AG04449 (cell line): ENCODE results near the gene HCK.

Source experiments
- CTCF ChIA-PET: fragments of 350-600 bp; formaldehyde crosslinking; extraction: SDS; loops from one replicate; lab custom pipeline; 2021; ENCODE audit warnings: antibody characterized with exemption; lab: Yijun Ruan, JAX
- POLR2A ChIA-PET: fragments of 400-600, 350-600 bp; formaldehyde crosslinking; extraction: SDS; loops from one replicate; lab custom pipeline; 2020; ENCODE audit warnings: antibody characterized with exemption, inconsistent platforms; lab: Yijun Ruan, JAX
- DNase-seq: peaks from one replicate; pipeline ENCODE4 v3.0.0-alpha.2; 2010; ENCODE audit warnings: low read depth, low spot score
- H3K4me3 ChIP-seq: 2 replicates; pipeline ENCODE4 v1.5.1; 2011; ENCODE audit warnings: low read depth, mild to moderate bottlenecking, control low read depth, low read length
- TF ChIP-seq, protein P1 (sequence below): IDR thresholded peaks from one replicate; pipeline ENCODE4 v1.5.1; 2011; ENCODE audit warnings: mild to moderate bottlenecking, moderate library complexity, low read length, control low read depth, inconsistent platforms; ENCODE audit not compliant: insufficient read depth; ENCODE audit errors: missing control alignments

HCK gene

DNA sequence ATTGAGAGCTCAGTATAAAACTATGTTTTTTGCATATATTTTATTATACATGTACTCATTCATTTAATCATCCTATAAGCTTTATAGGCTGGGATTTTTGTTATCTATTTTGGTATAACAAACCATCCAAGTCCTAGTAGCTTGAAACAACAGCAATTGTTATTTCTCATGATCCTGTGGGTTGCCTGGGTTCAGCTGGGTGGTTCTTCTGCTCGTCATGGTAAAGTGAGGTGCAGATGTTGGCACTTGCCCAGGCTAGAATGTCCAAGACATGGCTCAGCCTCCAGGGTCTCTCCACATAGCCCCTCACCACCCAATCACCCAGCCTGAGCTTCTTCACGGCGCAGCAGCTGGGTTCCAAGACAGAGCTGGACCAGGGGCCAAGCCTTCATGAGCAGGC lies 36.7 kb downstream of the HCK start:
- TF ChIP-seq, protein P1, sequence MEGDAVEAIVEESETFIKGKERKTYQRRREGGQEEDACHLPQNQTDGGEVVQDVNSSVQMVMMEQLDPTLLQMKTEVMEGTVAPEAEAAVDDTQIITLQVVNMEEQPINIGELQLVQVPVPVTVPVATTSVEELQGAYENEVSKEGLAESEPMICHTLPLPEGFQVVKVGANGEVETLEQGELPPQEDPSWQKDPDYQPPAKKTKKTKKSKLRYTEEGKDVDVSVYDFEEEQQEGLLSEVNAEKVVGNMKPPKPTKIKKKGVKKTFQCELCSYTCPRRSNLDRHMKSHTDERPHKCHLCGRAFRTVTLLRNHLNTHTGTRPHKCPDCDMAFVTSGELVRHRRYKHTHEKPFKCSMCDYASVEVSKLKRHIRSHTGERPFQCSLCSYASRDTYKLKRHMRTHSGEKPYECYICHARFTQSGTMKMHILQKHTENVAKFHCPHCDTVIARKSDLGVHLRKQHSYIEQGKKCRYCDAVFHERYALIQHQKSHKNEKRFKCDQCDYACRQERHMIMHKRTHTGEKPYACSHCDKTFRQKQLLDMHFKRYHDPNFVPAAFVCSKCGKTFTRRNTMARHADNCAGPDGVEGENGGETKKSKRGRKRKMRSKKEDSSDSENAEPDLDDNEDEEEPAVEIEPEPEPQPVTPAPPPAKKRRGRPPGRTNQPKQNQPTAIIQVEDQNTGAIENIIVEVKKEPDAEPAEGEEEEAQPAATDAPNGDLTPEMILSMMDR, result no peak
- POLR2A ChIA-PET, result no interaction called here
- no peak overlapping the region for H3K4me3 ChIP-seq
- no peak for DNase-seq
- CTCF ChIA-PET, result interaction anchor here (0.6 to 11.9 kb wide), 7 partner anchors 12 to 266 kb away, joined by 3 to 224 read pairs (median 15); no protein-coding TSS in a partner anchor

DNA sequence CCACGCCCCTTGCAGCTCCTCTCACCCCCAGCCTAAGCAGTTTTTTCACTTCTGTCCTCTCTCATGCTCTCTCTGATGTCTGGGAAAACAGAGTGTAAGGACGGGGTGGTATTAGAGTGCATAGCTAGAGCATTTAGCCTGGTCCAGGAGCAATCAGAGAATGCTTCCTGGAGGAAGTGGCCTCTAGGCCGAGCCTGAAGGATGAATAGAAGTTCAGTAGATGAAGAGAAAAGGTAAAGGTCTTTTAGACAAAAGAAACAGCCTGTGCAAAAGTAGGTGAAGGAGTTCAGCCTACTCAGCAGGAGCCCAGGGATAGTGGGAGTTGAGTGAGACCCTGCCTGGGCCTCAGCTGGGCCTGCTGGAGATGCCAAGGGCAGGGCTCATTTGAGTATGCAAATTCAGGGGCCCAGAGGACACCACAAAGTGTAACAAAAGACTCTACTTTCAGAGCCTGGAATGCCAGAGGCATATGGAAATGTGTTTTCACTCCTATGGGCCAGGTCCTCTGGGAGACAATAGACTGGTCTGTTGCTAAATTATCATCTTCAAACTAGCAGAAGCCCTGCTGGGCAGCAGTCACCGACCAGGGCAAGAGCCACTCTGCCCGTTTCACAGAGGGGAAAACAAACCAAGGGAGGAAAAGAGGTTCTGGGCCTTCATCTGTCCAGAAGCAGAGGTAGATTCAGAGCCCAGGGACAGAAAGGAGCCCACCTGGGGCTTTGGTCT lies 37.8 kb downstream of the HCK start:
- TF ChIP-seq, protein P1, result no peak
- POLR2A ChIA-PET, result no interaction called here
- no peak for DNase-seq
- H3K4me3 ChIP-seq, result no peak overlapping the region
- CTCF ChIA-PET, result interaction anchor here (0.6 to 11.9 kb wide), 10 partner anchors 11 to 267 kb away, joined by 3 to 224 read pairs (median 28); partner anchors contain the start of gene PDRG1

DNA sequence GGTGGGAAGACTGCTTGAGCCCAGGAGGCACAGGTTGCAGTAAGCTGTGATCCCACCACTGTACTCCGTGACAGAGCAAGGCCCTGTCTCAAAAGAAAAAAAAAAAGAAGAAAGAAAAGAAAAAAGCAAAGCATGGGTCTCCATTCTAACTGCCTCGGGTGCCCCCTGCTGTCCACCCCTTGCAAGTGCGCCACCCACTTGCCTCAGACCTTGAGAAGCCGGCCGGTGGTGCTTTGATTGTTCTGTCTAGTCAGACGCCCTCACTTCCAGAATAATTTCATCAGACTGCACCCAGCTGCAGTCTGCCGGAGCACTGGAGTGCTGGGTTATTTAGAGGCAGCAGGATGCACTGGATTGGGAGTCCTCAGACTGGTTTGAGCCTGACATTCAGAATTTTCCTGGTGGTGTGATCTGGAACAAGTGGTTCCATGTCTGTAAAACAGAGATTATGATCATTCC lies 39.9 kb downstream of the HCK start:
- H3K4me3 ChIP-seq, result no peak overlapping the region
- DNase-seq, result peak; percentile 16
- TF ChIP-seq, protein P1, result peak; percentile 89
- CTCF ChIA-PET, result interaction anchor here (0.6 to 11.9 kb wide), 39 partner anchors 9 to 283 kb away, joined by 3 to 224 read pairs (median 4); partner anchors contain the start of genes MYLK2 and TM9SF4
- POLR2A ChIA-PET, result no interaction called here

DNA sequence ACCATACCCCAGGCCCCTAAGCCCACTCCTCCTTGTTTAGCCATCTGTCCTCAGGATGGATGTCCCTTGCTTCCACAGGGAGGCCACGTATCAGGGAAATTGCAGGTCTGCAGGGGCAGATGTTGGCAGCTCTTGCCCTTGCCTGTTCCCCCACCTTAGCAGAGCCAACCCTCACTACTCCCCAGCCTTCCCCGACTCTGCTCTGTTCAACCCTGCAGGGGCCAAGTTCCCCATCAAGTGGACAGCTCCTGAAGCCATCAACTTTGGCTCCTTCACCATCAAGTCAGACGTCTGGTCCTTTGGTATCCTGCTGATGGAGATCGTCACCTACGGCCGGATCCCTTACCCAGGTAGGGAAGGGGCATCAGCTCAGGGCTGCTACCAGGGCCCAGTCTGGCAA lies 46.7 kb downstream of the HCK start:
- no peak for DNase-seq
- TF ChIP-seq, protein P1, result no peak
- ChIA-PET POLR2A (no interaction called here), CTCF (interaction anchor here (1.0 kb wide), 1 partner anchor 67 kb away, joined by 4 read pairs; no protein-coding TSS in a partner anchor)
- no peak overlapping the region for H3K4me3 ChIP-seq

DNA sequence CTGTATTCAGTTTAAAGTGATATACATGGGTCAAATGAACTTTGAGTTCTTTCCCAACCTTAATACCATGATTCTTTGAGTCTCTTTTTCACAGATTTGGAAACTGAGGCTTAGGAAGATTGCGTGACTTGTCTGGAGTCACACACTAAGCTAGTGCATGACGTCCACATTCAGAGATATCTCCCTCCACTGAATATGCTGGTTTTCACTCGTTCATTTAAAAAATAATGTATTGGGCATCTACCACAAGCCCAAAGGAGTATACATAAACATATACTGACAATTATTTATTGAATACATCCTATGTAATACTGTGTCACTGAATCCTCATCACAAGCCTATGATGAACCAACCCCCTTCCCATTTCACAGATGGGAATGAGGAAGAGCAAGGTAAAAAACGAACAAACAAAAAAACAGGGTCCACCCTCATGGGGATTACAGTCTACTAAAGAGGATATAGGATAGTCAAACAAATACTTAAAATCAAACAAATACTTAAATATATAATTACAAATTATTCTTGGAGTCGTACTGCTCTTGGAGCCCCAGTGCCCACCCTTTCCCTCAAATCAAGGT lies 56.9 kb downstream of the HCK start:
- no peak for DNase-seq
- H3K4me3 ChIP-seq, result no peak overlapping the region
- TF ChIP-seq, protein P1, result no peak
- ChIA-PET POLR2A (interaction anchor here (1.3 kb wide), 1 partner anchor 14 kb away, joined by 3 read pairs; no protein-coding TSS in a partner anchor), CTCF (interaction anchor here (0.9 to 3.0 kb wide), 5 partner anchors 16 to 157 kb away, joined by 3 to 19 read pairs (median 9); partner anchors contain the start of gene PDRG1)
